Natural killer cell (primary cell): Measurements from ENCODE around the gene PI16. TPM values are rescaled to one million over a fixed set of nuclear protein-coding genes. Genes with fewer than 3 reads are reported as not detected.

Experiments used
- ATAC-seq, 3 donors: fragments of 150-1000 bp in 2 of 3; fragments of 200-7000 bp in 1 of 3; cut with Tn5 transposase; 1 replicate in 1 of 3; 2 replicates in 2 of 3; pipeline ENCODE4 v1.10.0; 2021; ENCODE audit warnings: mild to moderate bottlenecking in 2 of 3, moderate library complexity in 2 of 3
- DNase-seq, 2 donors: peaks; one replicate each; pipeline versions ENCODE4 v3.0.0 to v3.0.0-alpha.2; 2013 to 2021; ENCODE audit warnings: mixed read lengths in 1 of 2
- H3K27ac ChIP-seq: one replicate; pipeline ENCODE4 v1.5.1; 2013; ENCODE audit warnings: mild to moderate bottlenecking, low read length
- H3K27me3 ChIP-seq: one replicate; pipeline ENCODE4 v1.6.1; 2013; ENCODE audit warnings: low read length; ENCODE audit not compliant: control insufficient read depth, insufficient read depth
- H3K36me3 ChIP-seq: one replicate; pipeline ENCODE4 v1.6.1; 2013; ENCODE audit warnings: low read length; ENCODE audit not compliant: control insufficient read depth, insufficient read depth
- H3K4me1 ChIP-seq: one replicate; pipeline ENCODE4 v1.6.1; 2013; ENCODE audit warnings: low read length; ENCODE audit not compliant: control insufficient read depth, insufficient read depth
- H3K4me3 ChIP-seq: one replicate; pipeline ENCODE4 v1.5.1; 2013; ENCODE audit warnings: low read length
- H3K9me3 ChIP-seq: one replicate; pipeline ENCODE4 v1.6.1; 2013; ENCODE audit warnings: low read length; ENCODE audit not compliant: control insufficient read depth, insufficient read depth
- H3K27ac Mint-ChIP-seq, 2 donors: one replicate each; pipeline ENCODE4 v1.8.0; 2022; ENCODE audit warnings: mild to moderate bottlenecking in 2 of 2, mixed read lengths in 2 of 2, moderate library complexity in 1 of 2
- H3K27me3 Mint-ChIP-seq, 2 donors: one replicate each; pipeline ENCODE4 v1.8.0; 2022; ENCODE audit warnings: low read depth in 2 of 2, mixed read lengths in 2 of 2
- H3K36me3 Mint-ChIP-seq: one replicate; pipeline ENCODE4 v1.8.0; 2022; ENCODE audit warnings: mixed read lengths
- H3K4me1 Mint-ChIP-seq, 2 donors: one replicate each; pipeline ENCODE4 v1.8.0; 2022; ENCODE audit warnings: mixed read lengths in 2 of 2
- H3K4me3 Mint-ChIP-seq: one replicate; pipeline ENCODE4 v1.8.0; 2022; ENCODE audit warnings: mild to moderate bottlenecking, moderate library complexity, mixed read lengths
- H3K9me3 Mint-ChIP-seq, 2 donors: one replicate each; pipeline ENCODE4 v1.8.0; 2022; ENCODE audit warnings: mixed read lengths in 2 of 2
- WGBS: methylation state at CpG from one replicate; pipeline ENCODE4 v1.1.7; 2013; ENCODE audit warnings: missing lambda C conversion rate; ENCODE audit not compliant: insufficient coverage; 5-methylcytosine and 5-hydroxymethylcytosine counted together
- intact Hi-C: fragments of 100-400 bp; cut with micrococcal nuclease; formaldehyde crosslinking; loops from one replicate; pipeline ENCODE4 v1.14.2; 2022
- total RNA-seq, 4 donors: library from RNA; stranded (reverse); fragments of 120-200 nt in 1 of 4; gene quantifications; one replicate each; pipeline versions ENCODE4 v1.2.3 to v1.2.4, GENCODE V29; 2013 to 2022
- TF ChIP-seq, protein P1 (sequence below): fragments of 200-600 bp; IDR thresholded peaks from one replicate; pipeline ENCODE4 v1.8.0; 2022; ENCODE audit warnings: antibody characterized with exemption

Gene PI16
- total RNA-seq, 3 donors from 2014 or later (not counting 1 experiment from before 2014, with no cell fraction given) = 0.33 to 1.8 (median 1.1) TPM

DNA sequence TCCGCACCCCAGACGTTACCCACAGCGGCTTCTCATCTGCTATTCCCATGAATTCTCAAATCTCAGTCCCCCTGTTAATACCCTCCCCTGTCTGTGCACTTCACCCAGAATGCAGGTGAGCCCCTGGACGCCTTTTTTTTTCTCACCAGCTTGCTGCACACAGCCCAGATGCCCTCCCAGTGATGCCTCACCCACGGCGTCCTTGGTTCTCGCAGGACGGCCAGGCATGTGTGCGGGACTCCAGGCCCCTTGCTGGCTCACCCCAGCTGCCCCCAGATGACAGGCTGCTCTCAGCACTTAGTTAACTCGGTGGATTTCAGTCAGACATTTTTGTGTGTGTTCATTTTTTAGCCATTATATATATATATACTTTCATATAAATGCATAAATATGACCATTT, 25.4 kb upstream of the PI16 start:
- Histone ChIP-seq H3K4me3 (no peak overlapping the region), H3K27me3 (no peaks in the 10 kb centered on the region), H3K9me3 (no peaks in the 10 kb centered on the region), H3K4me1 (no peaks in the 10 kb centered on the region), H3K27ac (no peak overlapping the region), H3K36me3 (peaks cover 9% of the 10 kb centered on the region)
- no peak overlapping the region for H3K4me3 Mint-ChIP-seq
- WGBS = 90% methylated on average over 9 of the region's 10 CpGs
- no peak for ATAC-seq
- peaks cover 14% of the 10 kb centered on the region for H3K36me3 Mint-ChIP-seq
- H3K27ac Mint-ChIP-seq = peak overlapping the region in 1 of 2 donors; percentile 32
- H3K4me1 Mint-ChIP-seq = peaks cover 0 to 4% of the 10 kb centered on the region in 2 donors
- no peaks in the 10 kb centered on the region for H3K9me3 Mint-ChIP-seq
- DNase-seq = no peak
- no peaks in the 10 kb centered on the region for H3K27me3 Mint-ChIP-seq
- TF ChIP-seq, protein P1, sequence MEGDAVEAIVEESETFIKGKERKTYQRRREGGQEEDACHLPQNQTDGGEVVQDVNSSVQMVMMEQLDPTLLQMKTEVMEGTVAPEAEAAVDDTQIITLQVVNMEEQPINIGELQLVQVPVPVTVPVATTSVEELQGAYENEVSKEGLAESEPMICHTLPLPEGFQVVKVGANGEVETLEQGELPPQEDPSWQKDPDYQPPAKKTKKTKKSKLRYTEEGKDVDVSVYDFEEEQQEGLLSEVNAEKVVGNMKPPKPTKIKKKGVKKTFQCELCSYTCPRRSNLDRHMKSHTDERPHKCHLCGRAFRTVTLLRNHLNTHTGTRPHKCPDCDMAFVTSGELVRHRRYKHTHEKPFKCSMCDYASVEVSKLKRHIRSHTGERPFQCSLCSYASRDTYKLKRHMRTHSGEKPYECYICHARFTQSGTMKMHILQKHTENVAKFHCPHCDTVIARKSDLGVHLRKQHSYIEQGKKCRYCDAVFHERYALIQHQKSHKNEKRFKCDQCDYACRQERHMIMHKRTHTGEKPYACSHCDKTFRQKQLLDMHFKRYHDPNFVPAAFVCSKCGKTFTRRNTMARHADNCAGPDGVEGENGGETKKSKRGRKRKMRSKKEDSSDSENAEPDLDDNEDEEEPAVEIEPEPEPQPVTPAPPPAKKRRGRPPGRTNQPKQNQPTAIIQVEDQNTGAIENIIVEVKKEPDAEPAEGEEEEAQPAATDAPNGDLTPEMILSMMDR = no peak
- intact Hi-C loops = no loop called here

DNA sequence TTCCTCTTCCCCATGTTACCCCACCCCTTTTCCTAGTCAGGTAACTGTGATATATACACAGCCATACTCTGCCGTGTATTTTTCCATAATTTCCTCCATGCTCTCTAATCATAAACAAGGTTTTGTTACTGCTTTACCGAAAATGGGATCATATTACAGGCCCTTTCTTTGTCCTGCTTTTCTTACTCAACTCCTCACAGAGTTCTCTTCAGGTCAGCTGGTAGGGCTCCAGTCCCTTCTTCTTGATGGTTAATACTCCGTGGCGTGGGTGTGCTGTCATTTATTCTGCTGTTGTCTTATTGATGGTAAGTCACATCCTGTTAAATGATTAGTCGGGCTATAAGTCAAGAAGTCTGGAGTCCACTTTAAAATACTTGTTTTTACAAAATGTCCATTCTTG, 24.9 kb upstream of the PI16 start:
- intact Hi-C loops = no loop called here
- Mint-ChIP-seq H3K27me3 (no peaks in the 10 kb centered on the region), H3K4me3 (no peak overlapping the region), H3K27ac (no peak overlapping the region), H3K36me3 (peaks cover 10% of the 10 kb centered on the region), H3K4me1 (no peaks in the 10 kb centered on the region), H3K9me3 (no peaks in the 10 kb centered on the region)
- 99% methylated on average over 4 of the region's 5 CpGs for WGBS
- H3K4me1 ChIP-seq = no peaks in the 10 kb centered on the region
- no peak overlapping the region for H3K4me3 ChIP-seq
- H3K27me3 ChIP-seq = no peaks in the 10 kb centered on the region
- H3K9me3 ChIP-seq = no peaks in the 10 kb centered on the region
- peaks cover 7% of the 10 kb centered on the region for H3K36me3 ChIP-seq
- DNase-seq (no peak), ATAC-seq (no peak)
- no peak overlapping the region for H3K27ac ChIP-seq
- TF ChIP-seq, protein P1 = no peak

DNA sequence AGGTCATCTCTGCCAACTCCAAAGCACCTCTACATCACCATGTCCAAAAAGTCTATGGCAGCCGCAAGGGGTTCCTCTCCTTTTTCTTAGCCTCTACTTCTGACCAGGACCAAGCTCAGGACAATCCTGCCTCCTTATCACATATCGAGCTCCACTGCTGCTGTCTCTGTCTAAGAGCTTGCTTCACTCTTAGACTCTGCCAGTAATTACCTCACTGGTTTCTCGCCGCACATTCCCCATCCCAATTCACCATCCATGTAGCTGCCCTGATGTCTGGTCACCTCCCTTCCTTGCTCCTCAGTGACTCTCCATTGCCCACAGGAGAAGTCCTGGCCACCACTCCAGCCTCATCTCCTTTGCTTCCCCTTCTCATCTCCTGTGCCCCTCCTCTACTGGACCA, 24.1 kb upstream of the PI16 start:
- TF ChIP-seq, protein P1 = no peak
- H3K27me3 Mint-ChIP-seq = no peaks in the 10 kb centered on the region
- no peaks in the 10 kb centered on the region for H3K27me3 ChIP-seq
- WGBS = 94% methylated on average over 4 of the region's 4 CpGs
- intact Hi-C loops = no loop called here
- no peaks in the 10 kb centered on the region for H3K4me1 ChIP-seq
- DNase-seq (no peak), ATAC-seq (no peak)
- no peaks in the 10 kb centered on the region for H3K36me3 ChIP-seq
- H3K27ac ChIP-seq = no peak overlapping the region
- no peak overlapping the region for H3K27ac Mint-ChIP-seq
- H3K4me3 Mint-ChIP-seq = no peak overlapping the region
- H3K4me1 Mint-ChIP-seq = no peaks in the 10 kb centered on the region
- H3K9me3 ChIP-seq = no peaks in the 10 kb centered on the region
- no peak overlapping the region for H3K4me3 ChIP-seq
- H3K36me3 Mint-ChIP-seq = peaks cover under 1% of the 10 kb centered on the region
- no peaks in the 10 kb centered on the region for H3K9me3 Mint-ChIP-seq

GRCh38 chr6:36933102-36933501, 21.4 kb upstream of the PI16 start:
- WGBS = 100% methylated on average over 1 of the region's 2 CpGs
- no peak for ATAC-seq

More at GRCh38 chr6:36933102-36933501, 21.4 kb upstream of the PI16 start:
- H3K36me3 ChIP-seq = no peaks in the 10 kb centered on the region
- no peak overlapping the region for H3K4me3 ChIP-seq
- Mint-ChIP-seq H3K36me3 (no peaks in the 10 kb centered on the region), H3K4me1 (no peaks in the 10 kb centered on the region), H3K27me3 (peaks cover 6 to 13% of the 10 kb centered on the region in 2 donors), H3K27ac (no peak overlapping the region), H3K9me3 (no peaks in the 10 kb centered on the region), H3K4me3 (no peak overlapping the region)
- H3K4me1 ChIP-seq = no peaks in the 10 kb centered on the region
- H3K9me3 ChIP-seq = no peaks in the 10 kb centered on the region
- no peak overlapping the region for H3K27ac ChIP-seq
- intact Hi-C loops = no loop called here
- TF ChIP-seq, protein P1 = no peak
- no peaks in the 10 kb centered on the region for H3K27me3 ChIP-seq
- no peak for DNase-seq
